HG02840 (cell line): ENCODE results near the gene GBP2.
A peak's percentile ranks its signal among the peaks of the same experiment; 100 is the strongest.

Source experiments
- ATAC-seq: cut with Tn5 transposase; IDR thresholded peaks from one replicate; pipeline ENCODE4 v1.9.1; 2021; ENCODE audit warnings: mild to moderate bottlenecking, moderate library complexity, moderate number of reproducible peaks; ENCODE audit not compliant: unreplicated experiment, low FRiP score

GBP2 gene, protein sequence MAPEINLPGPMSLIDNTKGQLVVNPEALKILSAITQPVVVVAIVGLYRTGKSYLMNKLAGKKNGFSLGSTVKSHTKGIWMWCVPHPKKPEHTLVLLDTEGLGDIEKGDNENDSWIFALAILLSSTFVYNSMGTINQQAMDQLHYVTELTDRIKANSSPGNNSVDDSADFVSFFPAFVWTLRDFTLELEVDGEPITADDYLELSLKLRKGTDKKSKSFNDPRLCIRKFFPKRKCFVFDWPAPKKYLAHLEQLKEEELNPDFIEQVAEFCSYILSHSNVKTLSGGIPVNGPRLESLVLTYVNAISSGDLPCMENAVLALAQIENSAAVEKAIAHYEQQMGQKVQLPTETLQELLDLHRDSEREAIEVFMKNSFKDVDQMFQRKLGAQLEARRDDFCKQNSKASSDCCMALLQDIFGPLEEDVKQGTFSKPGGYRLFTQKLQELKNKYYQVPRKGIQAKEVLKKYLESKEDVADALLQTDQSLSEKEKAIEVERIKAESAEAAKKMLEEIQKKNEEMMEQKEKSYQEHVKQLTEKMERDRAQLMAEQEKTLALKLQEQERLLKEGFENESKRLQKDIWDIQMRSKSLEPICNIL

DNA sequence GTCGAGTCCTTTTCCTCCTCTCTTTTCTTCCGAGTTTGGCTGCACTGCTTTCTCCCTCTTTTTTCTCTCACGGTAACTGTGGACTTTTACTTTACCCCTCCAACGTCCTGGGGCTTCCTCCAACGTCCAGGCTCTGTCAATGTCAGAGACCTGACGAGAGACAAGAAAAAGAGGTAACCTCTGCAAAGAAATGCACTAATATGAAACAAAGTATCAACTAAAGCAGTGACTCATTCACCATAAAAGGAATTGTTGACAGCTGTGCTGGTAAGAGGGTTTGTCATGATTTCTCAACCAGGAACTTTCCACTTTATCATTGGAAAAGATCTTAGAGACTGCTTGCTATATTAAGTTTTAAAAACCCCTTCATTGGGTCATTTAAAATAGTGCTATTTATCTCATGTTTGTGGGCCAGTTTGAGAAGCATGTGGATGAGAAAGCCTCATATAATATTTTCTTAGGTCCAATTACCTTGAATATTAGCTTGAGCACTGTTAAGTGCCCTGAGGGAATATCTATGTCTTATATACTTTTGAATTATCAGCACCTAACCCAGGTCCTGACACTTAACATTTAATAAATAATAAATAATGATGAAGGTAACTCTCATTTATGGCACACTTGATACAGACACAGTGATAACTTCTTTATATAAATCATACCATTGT is at the start of gene GBP2:
TSS of gene GBP2 (minus strand) at position 202 of the 668 bp plus-strand sequence. CDS start 4,148 bp downstream, outside the sequence.
- peak; percentile 53 for ATAC-seq

GRCh38 chr1:89174491-89174890 is 48.6 kb upstream of the GBP2 start:
- no peak for ATAC-seq

DNA sequence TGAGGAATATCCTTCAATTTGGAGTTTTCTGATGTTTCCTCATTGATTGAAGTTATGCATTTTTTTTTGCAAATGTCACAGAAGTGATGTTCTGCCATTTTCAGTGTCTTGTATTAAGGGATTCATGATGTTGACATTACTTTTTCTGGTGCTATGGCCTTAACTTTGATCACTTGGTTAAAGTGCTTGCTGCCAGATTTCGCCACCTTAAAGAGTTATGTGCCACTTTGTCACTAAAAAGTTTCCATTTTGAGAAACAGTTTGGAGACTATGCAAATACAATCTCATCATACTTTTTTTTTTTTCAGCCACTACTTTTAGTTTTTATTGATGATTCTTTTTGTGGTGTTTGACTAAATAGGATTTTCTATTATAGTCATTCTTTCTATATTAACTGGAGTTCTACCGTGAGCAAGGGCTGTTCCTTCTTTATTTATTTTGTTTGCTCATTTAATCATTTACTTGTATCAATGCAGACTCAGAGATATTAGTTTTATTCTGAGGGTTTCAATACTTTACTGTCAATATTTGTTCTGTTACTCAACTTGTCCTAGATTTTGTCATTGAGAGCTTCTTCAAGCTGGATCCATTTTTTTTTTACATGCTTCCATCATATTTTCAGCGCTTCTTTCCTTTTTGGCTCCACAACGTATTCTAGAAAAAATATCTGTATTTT is 46.7 kb upstream of the GBP2 start:
- ATAC-seq = no peak

- ATAC-seq = no peak
Measured at GRCh38 chr1:89171067-89171438, 45.1 kb upstream of the GBP2 start.

- no peak for ATAC-seq
Measured at GRCh38 chr1:89170170-89171066, 44.5 kb upstream of the GBP2 start.

DNA sequence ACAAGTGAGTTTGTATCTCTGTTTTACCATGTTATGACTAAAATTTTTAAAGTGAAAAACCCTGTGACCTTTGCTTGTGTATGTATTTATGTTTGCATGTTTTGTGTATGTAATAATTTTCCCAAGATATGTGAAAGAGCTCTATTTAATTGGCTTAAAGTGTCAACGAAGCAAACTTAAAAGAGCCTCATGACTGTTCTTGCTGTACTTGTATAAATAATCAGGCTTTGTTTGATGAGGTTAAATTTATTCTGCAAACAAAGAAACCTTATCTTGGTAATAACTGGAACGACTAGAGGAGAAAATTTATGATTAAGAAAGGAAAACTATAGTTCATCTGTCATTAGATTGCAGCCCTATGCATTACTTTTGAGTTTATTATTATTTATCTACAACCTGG is 43.3 kb upstream of the GBP2 start:
- no peak for ATAC-seq

DNA sequence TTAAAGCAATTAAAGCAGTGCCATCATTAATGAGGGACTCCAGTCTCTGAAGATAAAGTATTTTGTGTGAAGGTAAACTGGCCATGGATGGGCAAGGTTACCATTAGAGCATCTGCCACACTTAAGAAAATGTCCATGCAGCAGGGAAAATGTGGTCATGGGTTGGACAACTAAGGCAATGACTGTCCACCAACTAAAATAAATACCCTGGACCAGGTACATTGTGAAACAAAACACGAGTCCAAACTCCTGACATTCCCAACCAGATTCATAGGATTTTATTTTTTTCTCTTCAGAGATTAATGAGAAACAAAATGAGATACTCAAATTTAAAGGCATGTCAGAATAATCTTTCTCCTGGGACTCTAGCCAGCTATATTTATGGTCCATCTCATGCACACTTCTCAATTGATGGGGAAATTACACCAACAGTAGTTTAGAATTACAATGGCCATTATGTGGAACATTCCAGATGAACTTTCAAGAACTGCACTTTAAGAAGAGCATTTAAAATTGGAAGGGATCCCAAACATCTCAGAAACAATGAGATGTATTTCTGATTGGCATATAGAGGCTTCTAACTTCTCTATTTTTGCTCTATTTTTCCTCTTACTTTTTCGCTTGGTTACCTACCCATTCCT is 41.8 kb upstream of the GBP2 start:
- ATAC-seq = no peak

DNA sequence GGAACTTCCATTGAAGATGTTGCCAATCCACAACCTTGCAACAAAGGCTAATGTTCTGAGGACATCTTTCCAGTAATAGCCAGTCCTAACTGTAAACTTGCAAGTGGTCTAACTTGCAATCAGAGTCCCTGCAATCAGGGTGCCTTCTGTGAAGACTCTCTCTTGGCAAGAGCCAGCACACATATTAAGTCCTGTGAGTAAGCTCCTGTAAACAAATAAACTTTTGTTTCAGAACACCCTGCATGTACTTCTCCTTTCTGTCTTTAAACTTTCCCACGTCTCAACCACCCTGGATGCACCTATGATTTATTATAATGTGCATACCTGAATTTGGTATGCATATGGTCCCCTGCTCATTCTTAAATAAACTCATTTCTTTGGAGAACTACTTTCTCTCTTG is 40.8 kb upstream of the GBP2 start:
- ATAC-seq = no peak

DNA sequence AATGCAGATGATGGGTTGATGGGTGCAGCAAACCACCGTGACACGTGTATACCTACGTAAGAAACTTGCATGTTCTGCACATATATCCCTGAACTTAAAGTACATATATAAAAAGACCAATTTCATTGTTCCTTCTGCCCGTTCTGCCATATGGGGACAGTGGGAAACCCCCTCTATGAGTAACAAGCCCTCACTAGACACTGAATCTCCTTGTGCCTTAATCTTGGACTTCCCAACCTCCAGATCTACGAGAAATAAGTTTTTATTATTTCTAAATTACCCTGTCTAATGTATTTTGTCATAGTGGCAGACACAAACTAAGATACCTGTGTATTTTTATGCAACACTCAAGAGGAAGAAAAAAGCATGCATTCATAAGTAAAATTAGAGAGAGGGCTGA is 39.9 kb upstream of the GBP2 start:
- ATAC-seq = no peak

DNA sequence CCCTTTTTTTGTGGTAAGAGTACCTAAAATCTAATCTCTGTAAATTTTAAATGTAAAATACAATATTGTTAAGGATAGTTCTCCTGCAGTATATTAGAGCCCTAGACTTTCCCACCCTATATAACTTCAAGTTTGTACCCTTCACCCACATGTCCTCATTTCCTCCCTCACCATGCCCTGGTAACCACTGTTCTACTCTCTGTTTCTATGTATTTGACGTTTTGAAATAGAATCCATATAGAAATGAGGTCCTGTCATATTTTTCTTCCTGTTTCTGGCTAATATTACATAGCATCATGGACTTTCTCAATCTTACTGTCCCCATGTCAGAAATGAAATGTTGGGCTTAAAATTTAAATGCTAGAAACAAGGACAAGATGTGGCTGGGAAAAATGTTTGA is 25.1 kb upstream of the GBP2 start:
- no peak for ATAC-seq

DNA sequence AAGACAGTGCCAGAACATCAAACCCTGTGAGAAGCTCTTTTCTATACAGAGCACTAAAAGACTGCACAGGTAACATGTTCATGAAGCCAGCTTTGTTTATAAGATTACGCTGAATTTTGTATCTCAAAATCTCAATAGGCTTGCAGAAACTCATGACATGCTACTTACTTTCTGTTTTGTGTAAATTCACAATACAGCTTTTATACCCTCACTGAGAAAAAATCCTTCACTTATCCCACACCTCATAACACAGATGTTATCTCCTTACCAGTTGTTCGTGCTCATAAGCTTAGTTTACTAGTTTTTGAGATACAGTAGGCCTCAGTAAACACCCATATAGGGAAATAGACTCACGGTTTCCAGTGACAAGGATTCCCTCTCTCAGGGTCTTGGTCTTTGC is 24.1 kb upstream of the GBP2 start:
- no peak for ATAC-seq

- ATAC-seq = no peak
Measured at GRCh38 chr1:89149229-89149628, 23.3 kb upstream of the GBP2 start.

GRCh38 chr1:89147678-89148658 is 22.1 kb upstream of the GBP2 start:
- ATAC-seq = no peak

- ATAC-seq = no peak
Measured at GRCh38 chr1:89146721-89147120, 20.8 kb upstream of the GBP2 start.

DNA sequence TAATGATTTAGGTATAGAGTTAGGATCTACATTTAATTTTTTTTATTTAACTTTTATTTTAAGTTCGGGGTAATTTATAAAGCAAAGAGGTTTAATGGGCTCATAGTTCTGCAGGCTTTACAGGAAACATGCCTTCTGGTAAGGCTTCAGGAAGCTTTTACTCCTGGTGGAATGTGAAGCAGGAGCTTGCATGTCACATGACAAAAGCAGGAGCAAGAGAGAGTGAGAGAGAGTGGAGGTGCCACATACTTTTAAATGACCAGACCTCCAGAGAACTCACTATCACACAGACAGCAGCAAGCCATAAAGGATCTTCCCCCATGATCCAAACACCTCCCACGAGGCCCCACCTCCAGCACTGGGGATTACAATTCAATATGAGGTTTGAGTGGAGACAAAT is 17.6 kb upstream of the GBP2 start:
- ATAC-seq = no peak

DNA sequence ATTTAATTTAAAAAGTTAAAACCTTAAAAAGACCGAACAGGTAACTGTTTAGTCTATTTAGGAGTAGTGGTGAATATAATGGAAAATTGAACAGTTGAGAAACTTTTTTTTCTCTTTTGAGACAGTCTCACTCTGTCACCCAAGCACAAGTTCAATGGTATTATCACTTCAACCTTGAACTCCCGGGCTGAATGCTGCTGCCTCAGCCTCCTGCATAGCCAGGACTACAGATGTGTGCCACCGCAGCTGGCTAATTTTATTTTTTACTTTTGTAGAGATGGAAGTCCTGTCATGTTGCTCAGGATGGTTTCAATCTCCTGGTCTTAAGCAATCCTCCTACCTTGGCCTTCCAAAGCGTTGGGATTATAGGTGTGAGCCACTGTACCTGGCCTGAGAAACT is 16.2 kb upstream of the GBP2 start:
- ATAC-seq = no peak

GRCh38 chr1:89133747-89134146 is 7.8 kb upstream of the GBP2 start:
- ATAC-seq = no peak

- ATAC-seq = no peak
Measured at GRCh38 chr1:89130716-89131115, 4.8 kb upstream of the GBP2 start.

GRCh38 chr1:89129911-89130310 is 4.0 kb upstream of the GBP2 start:
- no peak for ATAC-seq
